Body of pancreas (tissue), 4 donors: Measurements from ENCODE around the gene VAV1. TPM values are rescaled to one million over a fixed set of nuclear protein-coding genes. Genes with fewer than 3 reads are reported as not detected.

Experiments
- ATAC-seq: fragments of 150-250 bp; one replicate; pipeline ENCODE4 v1.9.1; 2016
- DNase-seq, 4 donors: peaks; one replicate each; pipeline ENCODE4 v3.0.0-alpha.2; 2019
- H3K27ac ChIP-seq, 4 donors: fragments of 200-600 bp; sonication (generic); 1 replicate in 3 of 4; 2 replicates in 1 of 4; pipeline versions ENCODE4 v1.5.1 to v1.6.1; 2016 to 2019; ENCODE audit warnings: mild to moderate bottlenecking in 1 of 4, mixed read lengths in 1 of 4, moderate library complexity in 1 of 4
- H3K27me3 ChIP-seq, 2 donors: fragments of 200-600 bp; sonication (generic); one replicate each; pipeline ENCODE4 v1.6.0; 2016; ENCODE audit warnings: mild to moderate bottlenecking in 1 of 2
- H3K36me3 ChIP-seq, 2 donors: fragments of 200-600 bp; sonication (generic); replicated peaks in 1 of 2; 2 replicates each; pipeline ENCODE4 v1.5.1; 2016; ENCODE audit warnings: low read depth in 2 of 2; ENCODE audit not compliant: insufficient read depth in 1 of 2
- H3K4me1 ChIP-seq: fragments of 200-600 bp; sonication (generic); one replicate; pipeline ENCODE4 v1.6.0; 2016
- H3K4me3 ChIP-seq, 2 donors: fragments of 200-600 bp; sonication (generic); 1 replicate in 1 of 2; 2 replicates in 1 of 2; pipeline ENCODE4 v1.5.1; 2016 to 2019
- H3K9me3 ChIP-seq, 3 donors: fragments of 200-600 bp; sonication (generic); 1 replicate in 2 of 3; 2 replicates in 1 of 3; pipeline ENCODE4 v1.5.1; 2016
- POLR2A ChIP-seq, 3 donors: fragments of 450-650 bp; IDR thresholded peaks; one replicate each; pipeline ENCODE4 v1.6.1; 2016; ENCODE audit warnings: antibody characterized with exemption in 3 of 3, mild to moderate bottlenecking in 2 of 3
- WGBS, 2 donors: methylation state at CpG; one replicate each; pipeline ENCODE4 v1.1.5; 2017; 5-methylcytosine and 5-hydroxymethylcytosine counted together
- intact Hi-C: fragments of 100-400 bp; cut with DNase I; formaldehyde crosslinking; loops from one replicate; pipeline ENCODE4 v1.15.1; 2023
- total RNA-seq, 2 donors: library from RNA; depleted of rRNA; stranded (reverse); fragments of >200 nt; gene quantifications; one replicate each; pipeline ENCODE4 v1.1.0, GENCODE V29; 2016
- TF ChIP-seq, protein P1 (sequence below), 7 experiments: fragments of 450-650 bp in 4 of 7; fragments of 200-600 bp in 3 of 7; sonication (generic) in 3 of 7; IDR thresholded peaks; one replicate each; pipeline ENCODE4 v1.5.1; 2016 to 2019; ENCODE audit warnings: antibody characterized with exemption in 7 of 7

The VAV1 gene
- total RNA-seq, 2 donors from 2014 or later = 1.3 to 5.6 TPM

DNA sequence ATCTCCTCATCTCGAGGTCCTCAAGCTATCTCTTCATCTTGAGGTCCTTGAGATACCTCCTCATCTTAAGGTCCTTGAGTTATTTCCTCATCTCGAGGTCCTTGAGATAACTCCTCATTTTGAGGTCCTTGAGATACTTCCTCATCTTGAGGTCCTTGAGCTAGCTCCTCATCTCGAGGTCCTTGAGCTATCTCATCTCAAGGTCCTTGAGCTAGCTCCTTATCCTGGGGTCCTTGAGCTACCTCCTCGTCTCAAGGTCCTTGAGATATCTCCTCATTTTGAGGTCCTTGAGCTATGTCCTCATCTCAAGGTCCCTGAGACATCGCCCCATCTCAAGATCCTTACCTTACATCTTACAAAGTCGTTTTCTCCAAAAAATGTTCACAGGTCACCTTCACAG, 18.7 kb downstream of the VAV1 start:
- Histone ChIP-seq H3K27me3 (no peaks in the 10 kb centered on the region), H3K36me3 (no peaks in the 10 kb centered on the region), H3K4me3 (no peak overlapping the region), H3K4me1 (no peaks in the 10 kb centered on the region), H3K9me3 (no peaks in the 10 kb centered on the region), H3K27ac (no peak overlapping the region)
- no peak for TF ChIP-seq POLR2A (IDR thresholded peaks at IDR 0.05)
- TF ChIP-seq, protein P1, sequence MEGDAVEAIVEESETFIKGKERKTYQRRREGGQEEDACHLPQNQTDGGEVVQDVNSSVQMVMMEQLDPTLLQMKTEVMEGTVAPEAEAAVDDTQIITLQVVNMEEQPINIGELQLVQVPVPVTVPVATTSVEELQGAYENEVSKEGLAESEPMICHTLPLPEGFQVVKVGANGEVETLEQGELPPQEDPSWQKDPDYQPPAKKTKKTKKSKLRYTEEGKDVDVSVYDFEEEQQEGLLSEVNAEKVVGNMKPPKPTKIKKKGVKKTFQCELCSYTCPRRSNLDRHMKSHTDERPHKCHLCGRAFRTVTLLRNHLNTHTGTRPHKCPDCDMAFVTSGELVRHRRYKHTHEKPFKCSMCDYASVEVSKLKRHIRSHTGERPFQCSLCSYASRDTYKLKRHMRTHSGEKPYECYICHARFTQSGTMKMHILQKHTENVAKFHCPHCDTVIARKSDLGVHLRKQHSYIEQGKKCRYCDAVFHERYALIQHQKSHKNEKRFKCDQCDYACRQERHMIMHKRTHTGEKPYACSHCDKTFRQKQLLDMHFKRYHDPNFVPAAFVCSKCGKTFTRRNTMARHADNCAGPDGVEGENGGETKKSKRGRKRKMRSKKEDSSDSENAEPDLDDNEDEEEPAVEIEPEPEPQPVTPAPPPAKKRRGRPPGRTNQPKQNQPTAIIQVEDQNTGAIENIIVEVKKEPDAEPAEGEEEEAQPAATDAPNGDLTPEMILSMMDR (IDR thresholded peaks at IDR 0.05) = no peak
- ATAC-seq = no peak
- DNase-seq = no peak
- WGBS, 2 donors = 56 to 59% methylated on average over 6 of the region's 6 CpGs
- intact Hi-C loops = no loop called here

DNA sequence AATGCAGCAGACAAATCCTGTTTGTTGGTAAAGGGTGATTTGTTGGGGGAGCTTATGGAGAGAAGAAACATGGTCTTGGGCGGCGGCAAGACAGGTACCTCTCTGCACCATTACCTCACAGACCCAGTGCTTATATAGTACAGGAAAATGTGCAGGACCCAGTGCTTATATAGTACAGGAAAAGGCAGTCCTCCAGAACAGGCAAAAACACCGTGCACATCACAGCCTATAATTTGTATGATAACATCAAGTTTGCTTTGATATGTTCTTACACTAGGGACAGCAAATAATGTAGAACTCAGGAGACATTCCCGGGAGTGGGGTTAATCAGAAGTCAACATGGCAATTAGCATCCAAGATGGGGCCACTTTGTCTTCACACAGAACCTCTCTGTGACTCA, 20.9 kb downstream of the VAV1 start:
- Histone ChIP-seq H3K9me3 (no peaks in the 10 kb centered on the region), H3K36me3 (no peaks in the 10 kb centered on the region), H3K4me3 (no peak overlapping the region), H3K27ac (no peak overlapping the region), H3K4me1 (no peaks in the 10 kb centered on the region), H3K27me3 (no peaks in the 10 kb centered on the region)
- no peak for DNase-seq
- ATAC-seq = no peak
- intact Hi-C loops = no loop called here
- TF ChIP-seq, protein P1 (IDR thresholded peaks at IDR 0.05) = no peak
- no peak for TF ChIP-seq POLR2A (IDR thresholded peaks at IDR 0.05)
- 59 to 78% methylated on average over 4 of the region's 4 CpGs for WGBS, 2 donors

DNA sequence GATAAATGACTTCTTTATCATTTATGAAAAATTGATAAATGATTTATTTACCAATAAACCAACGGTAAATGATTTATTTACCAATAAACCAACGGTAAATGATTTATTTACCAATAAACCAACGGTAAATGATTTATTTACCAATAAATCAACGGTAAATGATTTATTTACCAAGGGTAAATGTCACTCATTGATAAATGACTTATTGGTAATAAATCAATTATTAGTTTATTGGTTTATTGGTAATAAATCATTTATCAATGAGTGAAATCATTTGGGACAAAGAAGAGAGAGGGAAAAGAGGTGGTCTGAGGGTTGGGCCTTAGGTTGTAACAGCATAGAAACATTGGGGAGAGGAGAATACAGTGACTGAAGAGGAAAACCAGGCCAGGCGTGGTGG, 21.5 kb downstream of the VAV1 start:
- DNase-seq = no peak
- whole genome bisulfite sequencing, 2 donors = 44 to 49% methylated on average over 5 of the region's 5 CpGs
- Histone ChIP-seq H3K27ac (no peak overlapping the region), H3K36me3 (no peaks in the 10 kb centered on the region), H3K9me3 (no peaks in the 10 kb centered on the region), H3K4me3 (no peak overlapping the region), H3K4me1 (no peaks in the 10 kb centered on the region), H3K27me3 (no peaks in the 10 kb centered on the region)
- ATAC-seq = no peak
- intact Hi-C loops = no loop called here
- no peak for TF ChIP-seq POLR2A (IDR thresholded peaks at IDR 0.05)
- TF ChIP-seq, protein P1 (IDR thresholded peaks at IDR 0.05) = no peak

DNA sequence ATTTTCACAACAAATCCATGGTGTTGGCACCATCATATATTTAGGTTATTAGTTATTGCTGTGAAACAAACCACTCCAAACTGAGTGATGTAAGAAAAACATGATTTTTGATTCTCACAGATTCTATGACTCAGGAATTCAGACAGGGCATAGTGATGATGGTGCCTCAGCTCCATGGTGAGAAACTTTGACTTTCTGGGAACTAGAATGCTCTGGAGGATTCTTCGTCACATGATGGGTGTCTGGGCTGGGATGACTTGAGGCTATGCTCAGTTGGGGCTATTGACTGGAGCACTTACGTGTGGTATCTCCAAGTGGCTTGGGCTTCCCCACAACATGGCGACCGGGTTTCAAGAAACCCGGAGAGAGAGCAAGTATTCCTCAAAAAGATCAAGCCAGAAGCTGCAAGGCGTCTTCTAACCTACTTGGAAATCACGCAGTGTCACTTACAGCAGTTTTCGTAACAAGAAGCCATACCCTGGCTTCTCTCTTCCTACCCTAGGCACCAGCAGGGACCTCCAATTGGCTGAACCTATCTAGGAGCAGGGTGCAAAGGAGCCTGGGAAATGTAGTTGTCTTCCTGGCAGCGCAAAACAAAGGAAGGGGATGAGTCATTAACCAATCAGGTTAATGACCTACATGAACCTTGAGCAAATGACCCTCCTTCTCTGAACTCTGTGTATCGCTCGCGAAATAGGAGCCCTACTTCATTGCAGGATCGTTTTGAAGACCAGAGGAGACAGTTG, 22.4 kb downstream of the VAV1 start:
- ATAC-seq (no peak), DNase-seq (no peak)
- Histone ChIP-seq H3K27me3 (no peaks in the 10 kb centered on the region), H3K9me3 (no peaks in the 10 kb centered on the region), H3K4me1 (no peaks in the 10 kb centered on the region), H3K4me3 (no peak overlapping the region), H3K27ac (no peak overlapping the region), H3K36me3 (no peaks in the 10 kb centered on the region)
- intact Hi-C loops = no loop called here
- 57 to 75% methylated on average over 9 to 13 of the region's 13 CpGs for WGBS, 2 donors
- TF ChIP-seq POLR2A (IDR thresholded peaks at IDR 0.05) = no peak
- TF ChIP-seq, protein P1 (IDR thresholded peaks at IDR 0.05) = no peak

DNA sequence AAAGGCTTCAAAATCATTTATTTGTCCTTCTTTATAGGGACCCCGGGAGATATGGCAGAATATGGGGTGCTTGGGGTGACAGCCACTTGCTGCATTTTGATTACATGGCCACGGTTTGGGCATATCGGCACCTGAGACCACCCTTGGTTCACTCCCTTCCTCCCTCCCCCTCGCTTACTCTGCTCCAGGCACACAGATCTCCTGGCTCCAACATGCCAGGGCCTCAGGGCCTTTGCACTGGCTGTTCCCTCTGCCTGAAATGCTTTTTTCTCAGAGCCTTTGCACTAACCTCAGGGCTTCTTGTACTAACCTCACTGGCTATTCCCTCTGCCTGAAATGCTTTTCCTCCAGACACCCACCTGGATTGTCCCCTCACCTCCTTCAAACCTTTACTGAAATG, 23.8 kb downstream of the VAV1 start:
- intact Hi-C loops = no loop called here
- no peaks in the 10 kb centered on the region for H3K36me3 ChIP-seq
- TF ChIP-seq, protein P1 (IDR thresholded peaks at IDR 0.05) = no peak
- no peak for TF ChIP-seq POLR2A (IDR thresholded peaks at IDR 0.05)
- no peak overlapping the region for H3K27ac ChIP-seq
- peaks cover 6% of the 10 kb centered on the region for H3K4me1 ChIP-seq
- WGBS, 2 donors = 71 to 75% methylated on average over 4 of the region's 4 CpGs
- no peaks in the 10 kb centered on the region for H3K27me3 ChIP-seq
- H3K4me3 ChIP-seq = no peak overlapping the region
- ATAC-seq (no peak), DNase-seq (no peak)
- H3K9me3 ChIP-seq = no peaks in the 10 kb centered on the region
